GM12878 (cell line): ENCODE data around the gene UFC1. TPM values are rescaled to one million over a fixed set of nuclear protein-coding genes. Genes with fewer than 3 reads are reported as not detected.

Experiments
- BCL11A ChIP-seq: IDR thresholded peaks from 2 replicates; pipeline ENCODE4 v1.6.1; 2011; ENCODE audit warnings: low read depth, low read length
- EED ChIP-seq: sonication (generic); IDR thresholded peaks from 2 replicates; pipeline ENCODE4 v1.6.1; 2016; ENCODE audit warnings: antibody characterized with exemption, low read depth
- HSF1 ChIP-seq: fragments of 150-350 bp; IDR thresholded peaks from 2 replicates; pipeline ENCODE4 v1.6.1; 2014; ENCODE audit warnings: mild to moderate bottlenecking, low read depth, low read length
- TBL1XR1 ChIP-seq: IDR thresholded peaks from 2 replicates; pipeline ENCODE4 v1.6.1; 2012; ENCODE audit warnings: low read depth, low read length, improper control_type of control experiment
- ZBTB4 ChIP-seq: fragments of 450-650 bp; formaldehyde crosslinking; IDR thresholded peaks from 2 replicates; pipeline ENCODE4 v1.4.0; 2022; ENCODE audit warnings: mild to moderate bottlenecking, moderate library complexity
- polyA plus RNA-seq, 11 experiments: library from polyadenylated mRNA; depleted of rRNA in 4 of 11; unstranded in 6 of 11; stranded (reverse) in 5 of 11; fragments of >200 nt; fragmentation: Nextera tagmentation in 4 of 11; fragmentation: Illumina TruSeq in 1 of 11; extraction: Ambion mirVana in 4 of 11; extraction: Trizol in 1 of 11; gene quantifications; 1 replicate in 1 of 11; 2 replicates in 10 of 11; pipeline versions ENCODE4 v1.2.1 to v1.2.3, GENCODE V29; 2011 to 2016; ENCODE audit warnings: inconsistent platforms in 2 of 11, missing spikeins in 2 of 11, low read depth in 1 of 11
- total RNA-seq, 4 experiments: library from RNA; depleted of rRNA in 3 of 4; stranded (reverse); fragments of >200 nt in 3 of 4; fragmentation: Illumina TruSeq in 1 of 4; extraction: Trizol in 1 of 4; gene quantifications; 2 replicates each; pipeline versions ENCODE4 v1.2.1 to v1.2.3, GENCODE V29; 2013 to 2021

Gene UFC1
- total and polyA plus RNA-seq, 10 of the 15 experiments (the other 5 are each of a cell fraction or from before 2014, with no cell fraction given): 95.9 to 239 (median 151) TPM

GRCh38 chr1:161175771-161176453, 22.1 kb downstream of the UFC1 start (continued):
- TF ChIP-seq BCL11A: 0 out of 2 replicates have a peak, but pooled peaks have one; percentile 6
- TF ChIP-seq HSF1: no peak
- no peak for TF ChIP-seq TBL1XR1
- peak; percentile 36; the same call in 1 of the 2 replicates for TF ChIP-seq EED
- TF ChIP-seq ZBTB4 (CRISPR knock-in tag): no peak
- TF ChIP-seq, all 136 proteins: peak for 8
